ENCODE measurements around the gene IL9. TPM values are rescaled to one million over a fixed set of nuclear protein-coding genes. Genes with fewer than 3 reads are reported as not detected.
A peak's percentile ranks its signal among the peaks of the same experiment; 100 is the strongest.

Gene IL9
- not detected for polyA plus RNA-seq (2013, experiment 1 of 4)
- polyA plus RNA-seq (2013, experiment 2 of 4): not detected
- not detected for polyA plus RNA-seq (2013, experiment 3 of 4)
- not detected for polyA plus RNA-seq (2013, experiment 4 of 4)

GRCh38 chr5:135895474-135896006, at the start of gene IL9:
Gene IL9 (minus strand): TSS chr5:135895841. CDS start chr5:135895816, 25 bp downstream.
- H3K9me3 ChIP-seq (ENCODE audit: control insufficient read depth, low read length): no peaks in the 10 kb centered on the region
- H3K27me3 ChIP-seq (ENCODE audit: control insufficient read depth, insufficient read depth, low read length, poor library complexity, severe bottlenecking): no peaks in the 10 kb centered on the region
- no peaks in the 10 kb centered on the region for H3K36me3 ChIP-seq (ENCODE audit: control insufficient read depth, insufficient read depth, low read length)
- no peaks in the 10 kb centered on the region for H3K4me1 ChIP-seq (ENCODE audit: control insufficient read depth, insufficient read depth, low read length)
- 74 to 79% methylated on average over 7 of the region's 7 CpGs for WGBS, 2 experiments
- H3K4me3 ChIP-seq (ENCODE audit: insufficient read depth, low read depth, low read length): no peak within 1 kb of the TSS
- no peak within 1 kb of the TSS for H3K27ac ChIP-seq (ENCODE audit: insufficient read depth, low read depth, low read length, poor library complexity, severe bottlenecking)

GRCh38 chr5:135944967-135945560, 49.4 kb upstream of the IL9 start:
- no peak overlapping the region for H3K4me3 ChIP-seq (ENCODE audit: insufficient read depth, low read depth, low read length)
- H3K36me3 ChIP-seq (ENCODE audit: control insufficient read depth, insufficient read depth, low read length): no peaks in the 10 kb centered on the region
- WGBS, 2 experiments: 0 to 2% methylated on average over 3 of the region's 3 CpGs
- no peaks in the 10 kb centered on the region for H3K27me3 ChIP-seq (ENCODE audit: control insufficient read depth, insufficient read depth, low read length, poor library complexity, severe bottlenecking)
- no peaks in the 10 kb centered on the region for H3K9me3 ChIP-seq (ENCODE audit: control insufficient read depth, low read length)
- no peaks in the 10 kb centered on the region for H3K4me1 ChIP-seq (ENCODE audit: control insufficient read depth, insufficient read depth, low read length)
- no peak overlapping the region for H3K27ac ChIP-seq (ENCODE audit: insufficient read depth, low read depth, low read length, poor library complexity, severe bottlenecking)

GRCh38 chr5:135944564-135944963, 48.9 kb upstream of the IL9 start:
- Histone ChIP-seq H3K4me3 (ENCODE audit: insufficient read depth, low read depth, low read length) (no peak overlapping the region), H3K36me3 (ENCODE audit: control insufficient read depth, insufficient read depth, low read length) (no peaks in the 10 kb centered on the region), H3K27me3 (ENCODE audit: control insufficient read depth, insufficient read depth, low read length, poor library complexity, severe bottlenecking) (no peaks in the 10 kb centered on the region), H3K9me3 (ENCODE audit: control insufficient read depth, low read length) (no peaks in the 10 kb centered on the region), H3K4me1 (ENCODE audit: control insufficient read depth, insufficient read depth, low read length) (no peaks in the 10 kb centered on the region), H3K27ac (ENCODE audit: insufficient read depth, low read depth, low read length, poor library complexity, severe bottlenecking) (no peak overlapping the region)

DNA sequence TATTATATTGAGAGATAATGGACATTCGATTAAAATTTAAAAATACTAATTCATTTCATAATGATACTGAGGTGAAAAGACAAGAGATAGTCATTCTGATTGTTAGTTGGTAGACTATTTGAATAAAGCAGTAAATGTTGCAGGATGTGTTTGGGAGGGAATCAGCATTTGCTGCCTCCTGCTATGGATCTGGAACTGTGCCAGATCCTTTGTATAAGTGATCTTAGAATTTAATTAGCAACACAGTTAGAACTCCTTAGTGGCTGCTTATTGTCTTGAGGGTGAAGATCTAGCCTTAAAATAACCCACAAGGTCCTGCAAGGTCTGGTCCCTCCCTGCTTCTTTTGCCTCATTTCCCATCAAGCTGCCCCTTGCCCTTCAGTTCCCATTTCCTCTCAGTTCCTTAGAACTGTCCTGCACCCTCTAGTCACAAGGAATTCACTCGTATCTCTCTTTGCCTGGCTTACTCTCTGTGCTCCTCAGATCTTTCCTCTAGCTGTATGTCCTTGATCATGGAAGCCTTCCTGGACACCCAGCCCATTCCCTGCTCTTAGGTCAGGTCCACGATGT, 46.6 kb upstream of the IL9 start:
- H3K27ac ChIP-seq (ENCODE audit: insufficient read depth, low read depth, low read length, poor library complexity, severe bottlenecking): no peak overlapping the region
- no peaks in the 10 kb centered on the region for H3K27me3 ChIP-seq (ENCODE audit: control insufficient read depth, insufficient read depth, low read length, poor library complexity, severe bottlenecking)
- WGBS, 2 experiments: 72% methylated on average over 2 of the region's 3 CpGs
- no peak overlapping the region for H3K4me3 ChIP-seq (ENCODE audit: insufficient read depth, low read depth, low read length)
- no peaks in the 10 kb centered on the region for H3K36me3 ChIP-seq (ENCODE audit: control insufficient read depth, insufficient read depth, low read length)
- H3K4me1 ChIP-seq (ENCODE audit: control insufficient read depth, insufficient read depth, low read length): no peaks in the 10 kb centered on the region
- H3K9me3 ChIP-seq (ENCODE audit: control insufficient read depth, low read length): no peaks in the 10 kb centered on the region

GRCh38 chr5:135941711-135942110, 46.1 kb upstream of the IL9 start:
- Histone ChIP-seq H3K36me3 (ENCODE audit: control insufficient read depth, insufficient read depth, low read length) (no peaks in the 10 kb centered on the region), H3K27ac (ENCODE audit: insufficient read depth, low read depth, low read length, poor library complexity, severe bottlenecking) (no peak overlapping the region), H3K27me3 (ENCODE audit: control insufficient read depth, insufficient read depth, low read length, poor library complexity, severe bottlenecking) (no peaks in the 10 kb centered on the region), H3K4me3 (ENCODE audit: insufficient read depth, low read depth, low read length) (no peak overlapping the region), H3K4me1 (ENCODE audit: control insufficient read depth, insufficient read depth, low read length) (no peaks in the 10 kb centered on the region), H3K9me3 (ENCODE audit: control insufficient read depth, low read length) (no peaks in the 10 kb centered on the region)
- WGBS, 2 experiments: 94 to 97% methylated on average over 2 of the region's 2 CpGs

DNA sequence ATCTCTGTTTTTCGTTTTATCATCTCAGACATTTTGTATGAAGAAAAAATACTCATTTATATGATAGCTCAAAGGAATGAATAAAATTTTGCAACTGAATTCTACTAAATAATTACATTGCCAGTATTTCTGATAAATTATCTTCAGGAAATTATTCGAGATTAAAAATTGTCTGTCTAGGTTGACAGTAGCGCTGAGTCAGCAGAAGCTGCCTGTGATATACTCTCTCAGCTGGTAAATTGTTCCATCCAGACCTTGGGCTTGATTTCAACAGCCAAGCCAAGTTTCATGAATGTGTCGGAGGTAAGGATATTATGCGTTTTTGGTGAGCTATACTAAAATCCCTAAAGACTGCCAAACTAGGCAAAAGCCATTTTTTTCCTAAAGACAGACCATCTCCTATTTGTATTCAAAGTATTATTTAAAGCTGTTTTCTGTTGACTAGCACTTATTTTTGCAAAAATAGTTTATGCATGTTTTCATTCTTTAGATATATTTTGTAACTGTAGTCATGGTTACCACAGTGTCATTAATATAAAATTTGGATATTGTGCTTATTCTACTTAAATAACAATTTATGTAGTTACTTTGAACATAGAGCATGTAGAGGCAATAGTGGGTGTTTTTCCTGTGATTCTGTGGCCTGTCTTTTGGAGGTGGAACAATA, 41.7 kb upstream of the IL9 start:
- WGBS, 2 experiments: 98 to 100% methylated on average over 3 to 4 of the region's 5 CpGs
- peaks cover 12% of the 10 kb centered on the region for H3K27me3 ChIP-seq (ENCODE audit: control insufficient read depth, insufficient read depth, low read length, poor library complexity, severe bottlenecking)
- H3K27ac ChIP-seq (ENCODE audit: insufficient read depth, low read depth, low read length, poor library complexity, severe bottlenecking): no peak overlapping the region
- H3K36me3 ChIP-seq (ENCODE audit: control insufficient read depth, insufficient read depth, low read length): no peaks in the 10 kb centered on the region
- no peak overlapping the region for H3K4me3 ChIP-seq (ENCODE audit: insufficient read depth, low read depth, low read length)
- no peaks in the 10 kb centered on the region for H3K9me3 ChIP-seq (ENCODE audit: control insufficient read depth, low read length)
- H3K4me1 ChIP-seq (ENCODE audit: control insufficient read depth, insufficient read depth, low read length): no peaks in the 10 kb centered on the region

DNA sequence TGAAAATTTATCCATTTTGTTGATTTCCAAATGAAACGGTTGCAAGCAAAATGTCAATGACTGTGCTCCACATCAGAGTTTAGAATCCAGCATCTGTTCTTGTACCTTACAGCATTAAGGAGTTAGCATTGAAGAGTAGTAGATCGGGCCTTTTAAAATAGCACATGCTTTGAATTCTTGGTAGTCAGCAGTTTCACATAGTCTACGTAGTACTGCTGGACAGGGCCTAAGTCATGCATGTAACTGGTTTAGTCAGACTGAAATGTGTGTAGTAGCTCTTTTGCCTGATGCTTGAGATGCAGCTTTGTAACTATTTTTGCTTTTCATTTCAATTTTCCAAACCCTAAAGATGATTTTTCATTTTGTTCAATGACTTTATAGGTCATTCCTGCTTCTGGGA, 39.3 kb upstream of the IL9 start:
- no peak overlapping the region for H3K27ac ChIP-seq (ENCODE audit: insufficient read depth, low read depth, low read length, poor library complexity, severe bottlenecking)
- no peak overlapping the region for H3K4me3 ChIP-seq (ENCODE audit: insufficient read depth, low read depth, low read length)
- H3K27me3 ChIP-seq (ENCODE audit: control insufficient read depth, insufficient read depth, low read length, poor library complexity, severe bottlenecking): peaks cover 36% of the 10 kb centered on the region
- no peaks in the 10 kb centered on the region for H3K9me3 ChIP-seq (ENCODE audit: control insufficient read depth, low read length)
- no peaks in the 10 kb centered on the region for H3K4me1 ChIP-seq (ENCODE audit: control insufficient read depth, insufficient read depth, low read length)
- WGBS, 2 experiments: 89 to 92% methylated on average over 3 of the region's 3 CpGs
- H3K36me3 ChIP-seq (ENCODE audit: control insufficient read depth, insufficient read depth, low read length): no peaks in the 10 kb centered on the region

GRCh38 chr5:135930949-135931295, 35.3 kb upstream of the IL9 start:
- WGBS, 2 experiments: 4% methylated on average over 18 of the region's 18 CpGs
- no peaks in the 10 kb centered on the region for H3K36me3 ChIP-seq (ENCODE audit: control insufficient read depth, insufficient read depth, low read length)
- peaks cover 75% of the 10 kb centered on the region for H3K27me3 ChIP-seq (ENCODE audit: control insufficient read depth, insufficient read depth, low read length, poor library complexity, severe bottlenecking)
- no peak overlapping the region for H3K27ac ChIP-seq (ENCODE audit: insufficient read depth, low read depth, low read length, poor library complexity, severe bottlenecking)
- no peaks in the 10 kb centered on the region for H3K4me1 ChIP-seq (ENCODE audit: control insufficient read depth, insufficient read depth, low read length)
- peak overlapping the region; percentile 28 for H3K4me3 ChIP-seq (ENCODE audit: insufficient read depth, low read depth, low read length)
- H3K9me3 ChIP-seq (ENCODE audit: control insufficient read depth, low read length): no peaks in the 10 kb centered on the region

DNA sequence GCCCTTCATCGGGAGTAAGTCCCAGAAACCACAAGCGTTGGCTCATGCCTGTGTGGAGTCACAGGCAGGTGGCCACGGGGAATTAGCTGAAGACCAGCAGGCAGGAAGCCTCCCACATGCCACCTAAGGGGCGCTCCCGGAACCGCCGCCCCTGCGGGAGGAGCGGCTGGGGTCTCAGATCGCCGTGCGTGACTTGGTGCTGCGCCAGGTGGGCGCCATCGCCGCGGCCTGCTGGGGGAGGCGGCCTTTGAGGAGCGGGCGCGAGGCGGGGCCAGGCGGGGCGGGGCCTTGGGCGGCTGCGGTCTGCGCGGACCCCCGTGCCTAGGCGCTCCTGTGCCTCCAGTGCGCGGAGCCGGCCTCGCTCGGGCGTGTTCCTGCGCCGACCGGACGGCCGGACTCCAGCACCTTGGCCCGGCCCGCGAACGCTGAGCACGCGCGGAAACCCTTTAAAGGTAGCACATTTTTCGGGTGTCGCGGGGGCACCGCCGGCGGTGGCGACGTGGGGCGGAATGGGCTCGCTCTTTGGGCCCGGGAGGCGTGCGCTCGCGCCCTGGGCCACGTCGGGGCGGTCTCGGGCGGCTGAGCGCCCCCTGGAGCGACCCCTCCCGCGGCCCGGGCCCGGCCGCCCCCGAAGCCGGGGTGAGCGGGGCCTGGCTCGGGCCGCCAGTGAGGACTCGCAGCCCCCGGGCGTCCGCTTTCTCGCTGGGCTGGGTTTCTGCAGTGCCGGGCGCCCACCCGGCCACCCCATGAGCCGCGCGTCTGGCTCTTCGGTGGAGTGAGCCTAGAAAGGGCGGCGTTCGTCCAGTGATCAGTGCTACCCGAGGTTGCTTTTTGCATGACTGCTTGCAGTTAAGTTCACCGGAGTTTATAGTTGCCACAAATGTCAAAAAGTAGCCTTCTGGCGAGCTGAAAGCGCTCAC, 34.6 kb upstream of the IL9 start:
- Histone ChIP-seq H3K4me3 (ENCODE audit: insufficient read depth, low read depth, low read length) (peak overlapping the region; percentile 28), H3K4me1 (ENCODE audit: control insufficient read depth, insufficient read depth, low read length) (no peaks in the 10 kb centered on the region), H3K9me3 (ENCODE audit: control insufficient read depth, low read length) (no peaks in the 10 kb centered on the region), H3K36me3 (ENCODE audit: control insufficient read depth, insufficient read depth, low read length) (no peaks in the 10 kb centered on the region), H3K27me3 (ENCODE audit: control insufficient read depth, insufficient read depth, low read length, poor library complexity, severe bottlenecking) (peaks cover 81% of the 10 kb centered on the region), H3K27ac (ENCODE audit: insufficient read depth, low read depth, low read length, poor library complexity, severe bottlenecking) (no peak overlapping the region)
- WGBS, 2 experiments: 1 to 2% methylated on average over 99 of the region's 99 CpGs
